HG02571 (cell line): ENCODE measurements around the gene ARHGAP22.
"Not testable (repeated sequence)": the region's sequence is repeated elsewhere in the genome, so short reads cannot be mapped to it uniquely, and the experiment has no call there.

Experiments
- ATAC-seq: cut with Tn5 transposase; IDR thresholded peaks from one replicate; pipeline ENCODE4 v1.9.1; 2021; ENCODE audit warnings: mild to moderate bottlenecking, moderate library complexity; ENCODE audit not compliant: unreplicated experiment

ARHGAP22 gene

GRCh38 chr10:48604991-48605508, at the start of gene ARHGAP22:
TSS of gene ARHGAP22 (minus strand) at chr10:48605073. CDS start at chr10:48604796, 277 bp downstream.
- no peak for ATAC-seq

DNA sequence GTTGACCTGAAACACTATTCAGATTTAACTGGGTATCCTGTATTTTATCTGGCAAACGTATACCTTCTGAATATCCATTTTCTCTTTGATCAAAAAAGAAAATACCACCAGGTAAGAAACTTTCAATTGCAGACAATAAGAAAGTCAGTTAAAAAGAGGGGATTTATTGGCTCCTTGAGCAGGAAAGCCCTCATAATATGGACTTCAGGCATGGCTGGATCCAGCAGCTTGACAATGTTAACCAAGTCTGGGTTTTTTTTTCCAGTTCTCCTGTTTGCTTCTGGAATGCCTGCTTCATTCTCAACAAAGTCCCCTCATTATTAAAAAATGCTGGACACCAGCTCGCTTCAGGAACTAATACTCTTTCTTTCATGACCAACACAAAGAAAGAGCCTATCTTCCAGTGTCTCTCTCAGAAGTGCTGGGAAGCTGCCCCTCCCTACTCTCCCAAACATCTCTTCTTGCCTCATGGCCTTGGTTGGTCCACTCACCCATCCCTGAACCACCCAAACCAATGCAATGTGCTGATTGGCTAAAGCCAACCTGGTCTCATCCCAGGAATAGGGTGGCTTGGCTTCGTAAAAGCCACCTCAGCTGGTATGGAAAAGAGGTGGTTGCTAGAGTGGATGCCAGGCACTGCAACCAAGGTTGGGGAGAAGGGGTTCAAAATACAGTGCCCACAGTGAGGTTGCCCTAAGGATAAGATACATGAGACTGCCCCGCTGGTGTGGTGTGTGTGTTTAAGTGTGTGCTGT, 49.2 kb upstream of the ARHGAP22 start:
- ATAC-seq, result no peak

- no peak for ATAC-seq
Measured at GRCh38 chr10:48653347-48653746, 48.5 kb upstream of the ARHGAP22 start.

DNA sequence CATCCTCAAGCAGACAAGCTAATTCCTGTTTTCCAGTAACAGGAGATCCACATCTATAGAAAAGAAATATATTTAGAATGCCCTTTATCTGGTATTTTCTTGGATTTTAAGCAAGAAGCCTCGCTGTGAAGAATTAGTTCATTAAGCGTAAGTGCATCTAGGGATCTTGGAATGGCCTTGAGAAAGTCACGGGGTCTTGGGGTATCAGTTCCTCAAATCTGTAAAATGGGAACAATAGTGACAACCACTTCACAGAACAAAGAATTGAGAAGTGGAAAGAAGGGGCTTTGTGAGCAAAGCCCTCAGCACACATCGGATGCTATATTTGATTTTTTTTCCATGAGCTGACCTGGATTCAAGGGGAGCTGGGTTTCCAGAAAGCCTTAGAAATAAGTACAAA, 47.5 kb upstream of the ARHGAP22 start:
- no peak for ATAC-seq

- no peak for ATAC-seq
Measured at GRCh38 chr10:48651839-48652238, 47.0 kb upstream of the ARHGAP22 start.

DNA sequence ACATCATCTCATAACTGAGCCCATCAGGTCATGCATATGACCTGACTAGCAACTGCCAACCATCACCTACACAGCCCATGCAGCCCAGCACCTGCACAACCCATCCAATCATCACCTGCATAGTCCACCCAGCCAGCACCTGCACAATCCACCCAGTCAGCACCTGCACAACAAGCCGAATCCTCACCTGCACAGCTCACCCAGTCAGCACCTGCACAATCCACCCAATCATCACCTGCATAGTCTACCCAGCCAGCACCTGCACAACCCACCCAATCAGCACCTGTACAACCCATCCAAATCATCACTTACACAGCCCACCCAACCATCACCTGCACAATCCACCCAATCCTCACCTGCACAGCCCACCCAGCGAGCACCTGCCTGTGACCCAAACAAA, 46.4 kb upstream of the ARHGAP22 start:
- ATAC-seq, result no peak

GRCh38 chr10:48649349-48649944, 44.6 kb upstream of the ARHGAP22 start:
- no peak for ATAC-seq

DNA sequence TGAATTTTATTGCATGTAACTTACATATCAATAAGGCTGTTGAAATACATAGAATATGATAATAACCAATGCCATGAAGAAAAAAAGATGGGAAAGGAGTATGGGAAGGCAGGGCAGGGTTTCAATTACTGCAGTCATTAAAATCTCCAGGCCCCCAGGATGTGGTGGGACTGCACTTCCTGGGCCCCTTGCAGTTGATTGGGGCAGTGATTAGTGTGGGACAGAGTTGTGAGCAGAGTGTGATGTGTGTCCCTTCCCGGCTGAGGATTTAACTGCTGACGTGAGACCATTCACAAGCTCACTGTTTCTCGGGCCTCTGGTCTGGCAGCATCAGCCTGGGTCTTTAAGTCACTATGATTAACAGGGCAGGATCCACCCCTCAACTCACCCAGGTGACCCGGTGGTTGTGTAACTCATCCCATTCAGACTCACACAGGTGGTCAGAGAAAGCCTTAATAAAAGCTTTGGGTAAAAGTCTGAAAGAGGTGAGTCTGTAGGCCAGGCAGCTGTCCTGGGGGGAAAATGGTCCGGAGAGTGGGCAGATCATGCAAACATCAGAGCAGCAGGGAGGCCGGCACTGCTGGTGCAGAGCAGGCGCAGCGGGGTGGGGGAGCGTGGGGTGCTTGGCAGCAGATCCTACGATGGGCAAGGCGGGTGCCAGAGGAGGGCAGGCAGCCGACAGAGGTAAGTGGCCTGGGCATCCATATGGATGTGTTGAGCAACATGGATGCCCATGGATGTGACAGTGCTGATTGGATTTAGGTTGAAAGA, 43.5 kb upstream of the ARHGAP22 start:
- no peak for ATAC-seq

- ATAC-seq, result not testable (repeated sequence)
Measured at GRCh38 chr10:48647073-48647472, 42.2 kb upstream of the ARHGAP22 start.

DNA sequence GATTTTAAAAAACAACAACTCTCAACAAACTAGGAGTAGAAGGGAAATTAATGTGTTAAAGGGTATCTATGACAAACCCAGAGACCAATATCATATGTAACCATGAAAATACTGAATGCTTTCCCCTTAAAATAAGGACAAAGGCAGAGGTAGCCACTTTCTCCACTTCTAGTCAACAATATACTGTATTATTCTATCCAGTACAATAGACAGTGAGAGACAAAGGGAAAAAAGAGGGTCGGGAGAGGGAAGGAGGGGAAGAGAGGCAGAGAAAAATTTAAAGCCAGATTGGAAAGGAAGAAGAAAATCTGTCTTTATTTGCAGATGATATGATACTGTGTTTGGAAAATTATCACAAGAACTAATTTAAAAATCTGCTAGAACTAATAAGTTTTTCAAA, 40.7 kb upstream of the ARHGAP22 start:
- no peak for ATAC-seq

GRCh38 chr10:48641099-48641690, 36.3 kb upstream of the ARHGAP22 start:
- ATAC-seq, result not testable (repeated sequence)

DNA sequence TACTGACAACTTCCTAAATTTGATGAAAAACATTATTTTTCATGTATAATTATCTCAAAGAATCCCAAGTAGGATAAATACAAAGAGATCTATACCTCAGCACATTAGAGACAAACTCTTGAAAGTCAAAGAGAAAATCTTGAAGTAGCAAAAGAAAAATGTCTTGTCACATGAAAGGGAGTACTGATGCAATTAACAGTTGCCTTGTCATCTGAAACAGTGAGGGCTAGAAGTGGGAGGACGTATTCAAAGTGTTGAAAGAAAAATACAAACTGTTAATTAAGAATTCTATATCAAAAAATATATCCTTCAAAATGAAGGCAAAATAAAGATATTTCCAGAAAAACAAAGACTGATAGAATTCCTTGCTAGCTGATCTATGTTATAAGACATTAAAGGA, 35.5 kb upstream of the ARHGAP22 start:
- ATAC-seq, result no peak

- ATAC-seq, result no peak
Measured at GRCh38 chr10:48639632-48640031, 34.8 kb upstream of the ARHGAP22 start.

DNA sequence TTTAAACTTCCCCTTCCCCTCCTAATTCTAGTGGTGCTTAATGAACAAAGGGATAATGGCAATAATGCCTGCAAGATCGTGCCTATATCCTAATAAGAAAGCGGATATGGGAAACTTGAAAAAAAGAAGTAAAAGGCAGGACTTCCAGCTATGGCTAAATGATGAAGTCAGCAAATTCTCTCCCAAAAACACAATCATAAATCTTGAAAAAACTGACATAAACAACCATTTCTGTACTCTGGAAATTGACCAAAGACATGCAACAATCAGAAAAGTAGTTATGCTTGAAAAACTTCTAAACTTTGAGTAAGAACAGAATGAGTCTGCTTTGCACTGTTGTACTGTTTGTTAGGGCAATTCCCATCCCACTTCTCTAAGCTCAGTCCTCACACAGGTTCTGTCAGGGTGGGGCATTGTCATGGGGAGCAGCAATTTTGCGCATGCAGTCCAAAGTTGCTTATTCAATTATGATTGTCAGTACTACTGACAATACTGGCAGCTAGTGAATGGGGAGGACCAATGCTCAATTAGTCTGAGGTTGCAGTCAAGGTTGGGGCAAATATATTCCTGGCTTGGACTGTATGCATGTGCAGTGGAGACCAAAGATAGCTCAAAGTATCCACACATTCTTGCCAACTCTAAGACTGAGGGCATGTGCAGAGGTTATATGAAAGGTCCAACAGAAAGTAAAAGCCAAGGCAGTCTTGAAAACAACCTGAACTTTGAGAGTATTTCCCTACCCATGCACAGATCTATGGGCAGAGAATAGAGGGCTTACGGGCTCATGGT, 34.1 kb upstream of the ARHGAP22 start:
- ATAC-seq, result no peak

- no peak for ATAC-seq
Measured at GRCh38 chr10:48638158-48638557, 33.3 kb upstream of the ARHGAP22 start.

DNA sequence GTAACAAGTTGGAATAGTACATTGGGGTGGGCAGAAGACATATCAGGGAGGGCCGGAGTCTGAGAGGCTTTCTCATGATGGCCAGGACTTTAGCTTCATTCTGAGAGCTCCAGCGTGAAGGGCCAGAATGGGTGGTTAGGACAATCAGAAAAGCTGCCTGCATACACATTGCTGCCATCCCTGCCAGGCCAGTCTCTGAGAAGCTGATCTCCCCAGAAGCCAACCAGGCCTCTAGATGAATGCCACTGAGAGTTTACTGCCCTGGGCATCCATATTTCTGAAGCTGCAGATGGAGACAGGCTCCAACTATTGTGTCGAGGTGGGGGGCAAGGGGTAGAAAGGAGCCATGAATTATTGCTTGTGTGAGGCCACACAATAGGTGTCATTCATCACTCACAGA, 32.0 kb upstream of the ARHGAP22 start:
- ATAC-seq, result no peak

GRCh38 chr10:48636231-48636630, 31.4 kb upstream of the ARHGAP22 start:
- ATAC-seq, result no peak

DNA sequence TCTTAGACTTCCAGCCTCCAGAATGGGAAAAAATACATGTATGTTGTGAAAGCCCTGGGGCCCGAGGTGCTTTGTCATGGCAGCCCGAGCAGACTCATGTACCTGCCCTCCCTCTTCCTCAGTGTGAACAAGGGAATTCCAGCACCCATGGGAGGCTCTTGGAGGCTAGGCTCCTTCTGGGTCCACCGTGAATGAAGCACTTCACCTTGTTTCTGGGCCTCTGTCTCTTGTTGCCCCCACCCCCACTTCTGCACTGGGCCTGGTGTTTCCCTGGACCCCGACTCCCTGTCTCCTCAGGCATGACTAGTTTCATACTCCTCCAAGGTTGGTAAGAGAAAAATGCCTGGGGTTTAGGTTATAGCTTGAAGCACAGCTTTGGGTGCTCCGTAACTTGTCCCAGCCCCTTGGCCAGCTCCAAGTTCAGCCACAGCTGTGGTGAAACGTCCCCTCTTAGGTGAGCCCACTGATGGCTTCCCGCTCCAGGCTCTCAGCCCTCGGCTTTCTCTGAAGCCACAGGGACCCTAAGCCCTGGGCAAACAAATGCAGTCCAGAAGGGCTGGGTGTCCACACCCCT, 30.2 kb upstream of the ARHGAP22 start:
- ATAC-seq, result no peak

DNA sequence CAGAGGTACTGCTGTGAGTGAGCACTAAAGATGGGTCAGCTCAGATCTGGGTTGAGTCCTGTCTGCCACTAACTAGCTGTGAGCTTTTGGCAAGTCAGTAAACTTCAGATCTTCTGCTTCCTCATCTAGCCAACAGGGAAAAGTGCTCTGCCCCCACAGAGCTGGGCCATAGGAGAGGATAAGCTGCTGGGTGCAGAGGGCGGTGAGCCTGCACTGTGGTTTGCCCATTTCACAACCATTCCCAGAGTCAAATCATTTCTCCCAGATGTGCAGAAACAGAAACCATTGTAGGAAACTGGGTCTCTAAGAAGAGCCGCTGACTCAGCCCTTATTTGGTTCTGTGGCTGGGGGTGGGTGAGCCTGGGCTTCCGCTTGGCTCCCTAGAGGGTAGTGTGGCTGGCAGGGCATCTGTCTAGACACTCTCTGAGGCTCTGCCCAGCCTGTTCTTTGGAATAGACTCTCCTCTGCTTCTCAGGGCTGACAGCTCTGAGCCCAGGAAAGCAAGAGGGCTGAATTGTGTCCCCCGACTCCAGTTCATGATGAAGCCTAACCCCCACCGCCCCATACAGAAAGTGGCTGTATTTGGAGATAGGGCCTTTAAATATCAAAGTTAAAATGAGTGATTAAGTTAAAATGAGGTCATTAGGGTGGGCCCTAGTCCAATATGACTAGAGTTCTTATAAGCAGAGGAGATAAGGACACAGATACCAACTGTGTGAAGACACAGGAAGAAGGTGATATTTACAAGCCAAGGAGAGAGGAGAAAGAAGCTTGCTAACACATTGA, 29.5 kb upstream of the ARHGAP22 start:
- ATAC-seq, result peak; percentile 95
